WTC11 (cell line): Measurements from ENCODE around the gene GRB7. TPM values are rescaled to one million over a fixed set of nuclear protein-coding genes. Genes with fewer than 3 reads are reported as not detected.

ENCODE experiments used
- ATAC-seq: fragments of 200-7000 bp; cut with Tn5 transposase; 2 replicates; pipeline ENCODE4 v1.10.0; 2021; ENCODE audit warnings: mild to moderate bottlenecking, moderate library complexity
- CTCF ChIA-PET: fragments of 300-600 bp; sonication (Branson Sonifier 250); formaldehyde crosslinking; loops from one replicate; lab custom pipeline; 2021; ENCODE audit warnings: antibody characterized with exemption; lab: Charles Lee
- POLR2A ChIA-PET: fragments of 350-600 bp; sonication (Branson Sonifier 250); formaldehyde crosslinking; loops from one replicate; lab custom pipeline; 2021; ENCODE audit warnings: antibody characterized with exemption; lab: Charles Lee
- DNase-seq: peaks from one replicate; pipeline ENCODE4 v3.0.0; 2021; ENCODE audit warnings: low spot score
- H3K27ac Mint-ChIP-seq: 2 replicates; pipeline ENCODE4 v1.8.0; 2021; ENCODE audit warnings: mixed read lengths
- H3K27me3 Mint-ChIP-seq: 2 replicates; pipeline ENCODE4 v1.8.0; 2021; ENCODE audit warnings: low read depth, mild to moderate bottlenecking, moderate library complexity, mixed read lengths
- H3K36me3 Mint-ChIP-seq: 2 replicates; pipeline ENCODE4 v1.8.0; 2021; ENCODE audit warnings: mixed read lengths
- H3K4me1 Mint-ChIP-seq: 2 replicates; pipeline ENCODE4 v1.8.0; 2022; ENCODE audit warnings: mixed read lengths
- H3K4me3 Mint-ChIP-seq: 2 replicates; pipeline ENCODE4 v1.8.0; 2021; ENCODE audit warnings: mild to moderate bottlenecking, moderate library complexity, mixed read lengths
- H3K9me3 Mint-ChIP-seq: 2 replicates; pipeline ENCODE4 v1.8.0; 2021; ENCODE audit warnings: mixed read lengths
- FOXK1 ChIP-seq: sonication (generic); formaldehyde crosslinking; IDR thresholded peaks from 2 replicates; pipeline ENCODE4 v1.8.0; 2022; ENCODE audit warnings: mild to moderate bottlenecking, moderate library complexity, missing genetic modification reagents
- GTF2I ChIP-seq: fragments of 250-450 bp; sonication (Bioruptor Pico); conservative IDR thresholded peaks from 2 replicates; pipeline ENCODE4 v1.4.0; 2021; ENCODE audit warnings: mild to moderate bottlenecking
- MXD4 ChIP-seq: fragments of 250-450 bp; sonication (Bioruptor Pico); IDR thresholded peaks from 2 replicates; pipeline ENCODE4 v1.8.0; 2021; ENCODE audit warnings: mild to moderate bottlenecking, moderate library complexity, borderline replicate concordance
- RORB ChIP-seq: fragments of 250-450 bp; sonication (Bioruptor Pico); IDR thresholded peaks from 2 replicates; pipeline ENCODE4 v1.9.0; 2021; ENCODE audit warnings: mild to moderate bottlenecking
- SP1 ChIP-seq: sonication (generic); formaldehyde crosslinking; conservative IDR thresholded peaks from 2 replicates; pipeline ENCODE4 v1.8.1; 2022; ENCODE audit warnings: missing genetic modification reagents
- STAT6 ChIP-seq: sonication (generic); formaldehyde crosslinking; conservative IDR thresholded peaks from 2 replicates; pipeline ENCODE4 v1.8.1; 2023; ENCODE audit warnings: mild to moderate bottlenecking, low read depth, missing genetic modification reagents, moderate library complexity
- ZNF121 ChIP-seq: sonication (generic); formaldehyde crosslinking; IDR thresholded peaks from 2 replicates; pipeline ENCODE4 v1.8.0; 2023; ENCODE audit warnings: missing genetic modification reagents
- ZNF423 ChIP-seq: fragments of 250-450 bp; sonication (Bioruptor Pico); IDR thresholded peaks from 2 replicates; pipeline ENCODE4 v2.1.2; 2022; ENCODE audit warnings: mild to moderate bottlenecking, moderate library complexity
- total RNA-seq: library from RNA; stranded (reverse); gene quantifications from 3 replicates; pipeline ENCODE4 v1.2.3, GENCODE V29; 2021
- TF ChIP-seq, protein P1 (sequence below): sonication (generic); formaldehyde crosslinking; IDR thresholded peaks from 2 replicates; pipeline ENCODE4 v1.8.0; 2022; ENCODE audit warnings: mild to moderate bottlenecking, missing genetic modification reagents
- TF ChIP-seq, protein P2 (sequence below): sonication (generic); formaldehyde crosslinking; IDR thresholded peaks from 2 replicates; pipeline ENCODE4 v1.8.0; 2022; ENCODE audit warnings: mild to moderate bottlenecking, missing genetic modification reagents
- TF ChIP-seq, protein P3 (sequence below): sonication (generic); formaldehyde crosslinking; IDR thresholded peaks from 2 replicates; pipeline ENCODE4 v1.8.0; 2023; ENCODE audit warnings: missing genetic modification reagents
- TF ChIP-seq, protein P4 (sequence below): sonication (generic); formaldehyde crosslinking; IDR thresholded peaks from 2 replicates; pipeline ENCODE4 v1.8.0; 2023; ENCODE audit warnings: mild to moderate bottlenecking, missing genetic modification reagents
- TF ChIP-seq, protein P5 (sequence below): fragments of 250-450 bp; sonication (Bioruptor Pico); IDR thresholded peaks from 2 replicates; pipeline ENCODE4 v1.9.0; 2021; ENCODE audit warnings: mild to moderate bottlenecking, borderline replicate concordance

GRB7 gene
- total RNA-seq, 1 experiment from 2014 or later: 48.5 TPM

DNA sequence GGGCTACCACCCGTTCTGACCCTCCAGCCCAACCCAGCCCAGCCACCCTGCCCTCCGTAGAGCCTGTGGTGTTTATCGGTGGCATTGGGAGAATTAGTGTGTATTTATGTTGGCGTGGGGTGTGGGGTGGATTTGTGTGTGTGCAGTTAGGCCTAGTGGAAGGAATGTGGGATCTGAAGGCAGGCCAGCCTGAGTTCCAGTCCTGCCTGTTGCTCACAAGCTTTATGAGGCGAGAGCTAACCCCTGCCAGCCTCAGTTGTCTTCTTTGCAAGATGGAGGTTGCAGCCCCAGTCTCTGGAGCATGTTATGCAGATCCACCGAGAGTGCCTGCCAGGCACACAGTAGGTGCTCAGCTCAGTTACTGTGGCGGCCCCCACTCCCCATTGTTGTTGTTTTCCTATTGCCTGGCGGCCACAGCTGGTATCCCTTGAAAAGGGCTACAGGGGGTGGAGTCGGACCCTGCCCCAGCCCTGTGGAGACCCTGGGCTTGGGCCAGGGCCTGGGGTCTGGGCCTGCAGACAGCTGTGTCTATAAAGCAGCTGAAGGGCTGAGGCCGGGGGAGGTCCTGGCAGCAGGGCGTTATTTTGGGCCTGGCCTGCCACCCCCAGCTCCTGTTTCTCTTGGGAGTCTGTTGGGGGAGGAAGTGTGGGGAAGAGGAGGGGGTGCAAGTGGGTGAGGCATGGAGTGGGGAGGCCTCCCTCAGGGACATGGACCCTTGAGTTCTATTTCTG is 32.8 kb upstream of the GRB7 start:
- no peaks in the 10 kb centered on the region for H3K9me3 Mint-ChIP-seq
- H3K4me3 Mint-ChIP-seq: no peak overlapping the region; the same call in 1 of the 2 replicates
- no peaks in the 10 kb centered on the region for H3K27me3 Mint-ChIP-seq
- ATAC-seq: peak; percentile 62
- peaks cover 31% of the 10 kb centered on the region for H3K36me3 Mint-ChIP-seq
- H3K4me1 Mint-ChIP-seq: peaks cover 51% of the 10 kb centered on the region
- peak; percentile 38 for DNase-seq
- ChIA-PET POLR2A (interaction anchor here (1.1 to 1.4 kb wide), 2 partner anchors 9 to 16 kb away, joined by 4 to 9 read pairs; partner anchors contain the start of gene PGAP3), CTCF (interaction anchor here (0.6 to 7.9 kb wide), 20 partner anchors 9 to 83 kb away, joined by 3 to 77 read pairs (median 5); partner anchors contain the start of genes MIEN1, PNMT and TCAP)
- peak overlapping the region; percentile 92 for H3K27ac Mint-ChIP-seq
- TF ChIP-seq, protein P1, sequence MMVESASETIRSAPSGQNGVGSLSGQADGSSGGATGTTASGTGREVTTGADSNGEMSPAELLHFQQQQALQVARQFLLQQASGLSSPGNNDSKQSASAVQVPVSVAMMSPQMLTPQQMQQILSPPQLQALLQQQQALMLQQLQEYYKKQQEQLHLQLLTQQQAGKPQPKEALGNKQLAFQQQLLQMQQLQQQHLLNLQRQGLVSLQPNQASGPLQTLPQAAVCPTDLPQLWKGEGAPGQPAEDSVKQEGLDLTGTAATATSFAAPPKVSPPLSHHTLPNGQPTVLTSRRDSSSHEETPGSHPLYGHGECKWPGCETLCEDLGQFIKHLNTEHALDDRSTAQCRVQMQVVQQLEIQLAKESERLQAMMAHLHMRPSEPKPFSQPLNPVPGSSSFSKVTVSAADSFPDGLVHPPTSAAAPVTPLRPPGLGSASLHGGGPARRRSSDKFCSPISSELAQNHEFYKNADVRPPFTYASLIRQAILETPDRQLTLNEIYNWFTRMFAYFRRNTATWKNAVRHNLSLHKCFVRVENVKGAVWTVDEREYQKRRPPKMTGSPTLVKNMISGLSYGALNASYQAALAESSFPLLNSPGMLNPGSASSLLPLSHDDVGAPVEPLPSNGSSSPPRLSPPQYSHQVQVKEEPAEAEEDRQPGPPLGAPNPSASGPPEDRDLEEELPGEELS (CRISPR knock-in tag): peak; percentile 63; the same call in 1 of the 2 replicates
- TF ChIP-seq MXD4 (CRISPR knock-in tag): no peak
- TF ChIP-seq, protein P2, sequence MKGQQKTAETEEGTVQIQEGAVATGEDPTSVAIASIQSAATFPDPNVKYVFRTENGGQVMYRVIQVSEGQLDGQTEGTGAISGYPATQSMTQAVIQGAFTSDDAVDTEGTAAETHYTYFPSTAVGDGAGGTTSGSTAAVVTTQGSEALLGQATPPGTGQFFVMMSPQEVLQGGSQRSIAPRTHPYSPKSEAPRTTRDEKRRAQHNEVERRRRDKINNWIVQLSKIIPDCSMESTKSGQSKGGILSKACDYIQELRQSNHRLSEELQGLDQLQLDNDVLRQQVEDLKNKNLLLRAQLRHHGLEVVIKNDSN (CRISPR knock-in tag): no peak
- peak; percentile 71; the same call in 1 of the 2 replicates for TF ChIP-seq FOXK1
- peak; percentile 36; the same call in 1 of the 2 replicates for TF ChIP-seq SP1
- TF ChIP-seq, protein P3, sequence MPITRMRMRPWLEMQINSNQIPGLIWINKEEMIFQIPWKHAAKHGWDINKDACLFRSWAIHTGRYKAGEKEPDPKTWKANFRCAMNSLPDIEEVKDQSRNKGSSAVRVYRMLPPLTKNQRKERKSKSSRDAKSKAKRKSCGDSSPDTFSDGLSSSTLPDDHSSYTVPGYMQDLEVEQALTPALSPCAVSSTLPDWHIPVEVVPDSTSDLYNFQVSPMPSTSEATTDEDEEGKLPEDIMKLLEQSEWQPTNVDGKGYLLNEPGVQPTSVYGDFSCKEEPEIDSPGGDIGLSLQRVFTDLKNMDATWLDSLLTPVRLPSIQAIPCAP (CRISPR knock-in tag): 0 out of 2 replicates have a peak, but pooled peaks have one; percentile 17
- TF ChIP-seq, protein P4, sequence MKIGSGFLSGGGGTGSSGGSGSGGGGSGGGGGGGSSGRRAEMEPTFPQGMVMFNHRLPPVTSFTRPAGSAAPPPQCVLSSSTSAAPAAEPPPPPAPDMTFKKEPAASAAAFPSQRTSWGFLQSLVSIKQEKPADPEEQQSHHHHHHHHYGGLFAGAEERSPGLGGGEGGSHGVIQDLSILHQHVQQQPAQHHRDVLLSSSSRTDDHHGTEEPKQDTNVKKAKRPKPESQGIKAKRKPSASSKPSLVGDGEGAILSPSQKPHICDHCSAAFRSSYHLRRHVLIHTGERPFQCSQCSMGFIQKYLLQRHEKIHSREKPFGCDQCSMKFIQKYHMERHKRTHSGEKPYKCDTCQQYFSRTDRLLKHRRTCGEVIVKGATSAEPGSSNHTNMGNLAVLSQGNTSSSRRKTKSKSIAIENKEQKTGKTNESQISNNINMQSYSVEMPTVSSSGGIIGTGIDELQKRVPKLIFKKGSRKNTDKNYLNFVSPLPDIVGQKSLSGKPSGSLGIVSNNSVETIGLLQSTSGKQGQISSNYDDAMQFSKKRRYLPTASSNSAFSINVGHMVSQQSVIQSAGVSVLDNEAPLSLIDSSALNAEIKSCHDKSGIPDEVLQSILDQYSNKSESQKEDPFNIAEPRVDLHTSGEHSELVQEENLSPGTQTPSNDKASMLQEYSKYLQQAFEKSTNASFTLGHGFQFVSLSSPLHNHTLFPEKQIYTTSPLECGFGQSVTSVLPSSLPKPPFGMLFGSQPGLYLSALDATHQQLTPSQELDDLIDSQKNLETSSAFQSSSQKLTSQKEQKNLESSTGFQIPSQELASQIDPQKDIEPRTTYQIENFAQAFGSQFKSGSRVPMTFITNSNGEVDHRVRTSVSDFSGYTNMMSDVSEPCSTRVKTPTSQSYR (CRISPR knock-in tag): 0 out of 2 replicates have a peak, but pooled peaks have one; percentile 19
- no peak for TF ChIP-seq RORB (CRISPR knock-in tag)
- TF ChIP-seq STAT6 (CRISPR knock-in tag): no peak
- TF ChIP-seq, protein P5, sequence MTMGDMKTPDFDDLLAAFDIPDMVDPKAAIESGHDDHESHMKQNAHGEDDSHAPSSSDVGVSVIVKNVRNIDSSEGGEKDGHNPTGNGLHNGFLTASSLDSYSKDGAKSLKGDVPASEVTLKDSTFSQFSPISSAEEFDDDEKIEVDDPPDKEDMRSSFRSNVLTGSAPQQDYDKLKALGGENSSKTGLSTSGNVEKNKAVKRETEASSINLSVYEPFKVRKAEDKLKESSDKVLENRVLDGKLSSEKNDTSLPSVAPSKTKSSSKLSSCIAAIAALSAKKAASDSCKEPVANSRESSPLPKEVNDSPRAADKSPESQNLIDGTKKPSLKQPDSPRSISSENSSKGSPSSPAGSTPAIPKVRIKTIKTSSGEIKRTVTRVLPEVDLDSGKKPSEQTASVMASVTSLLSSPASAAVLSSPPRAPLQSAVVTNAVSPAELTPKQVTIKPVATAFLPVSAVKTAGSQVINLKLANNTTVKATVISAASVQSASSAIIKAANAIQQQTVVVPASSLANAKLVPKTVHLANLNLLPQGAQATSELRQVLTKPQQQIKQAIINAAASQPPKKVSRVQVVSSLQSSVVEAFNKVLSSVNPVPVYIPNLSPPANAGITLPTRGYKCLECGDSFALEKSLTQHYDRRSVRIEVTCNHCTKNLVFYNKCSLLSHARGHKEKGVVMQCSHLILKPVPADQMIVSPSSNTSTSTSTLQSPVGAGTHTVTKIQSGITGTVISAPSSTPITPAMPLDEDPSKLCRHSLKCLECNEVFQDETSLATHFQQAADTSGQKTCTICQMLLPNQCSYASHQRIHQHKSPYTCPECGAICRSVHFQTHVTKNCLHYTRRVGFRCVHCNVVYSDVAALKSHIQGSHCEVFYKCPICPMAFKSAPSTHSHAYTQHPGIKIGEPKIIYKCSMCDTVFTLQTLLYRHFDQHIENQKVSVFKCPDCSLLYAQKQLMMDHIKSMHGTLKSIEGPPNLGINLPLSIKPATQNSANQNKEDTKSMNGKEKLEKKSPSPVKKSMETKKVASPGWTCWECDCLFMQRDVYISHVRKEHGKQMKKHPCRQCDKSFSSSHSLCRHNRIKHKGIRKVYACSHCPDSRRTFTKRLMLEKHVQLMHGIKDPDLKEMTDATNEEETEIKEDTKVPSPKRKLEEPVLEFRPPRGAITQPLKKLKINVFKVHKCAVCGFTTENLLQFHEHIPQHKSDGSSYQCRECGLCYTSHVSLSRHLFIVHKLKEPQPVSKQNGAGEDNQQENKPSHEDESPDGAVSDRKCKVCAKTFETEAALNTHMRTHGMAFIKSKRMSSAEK (CRISPR knock-in tag): peak; percentile 20; the same call in 1 of the 2 replicates
- peak; percentile 57; the same call in 1 of the 2 replicates for TF ChIP-seq ZNF121
- 0 out of 2 replicates have a peak, but pooled peaks have one; percentile 26 for TF ChIP-seq GTF2I
- peak; percentile 97 for TF ChIP-seq ZNF423 (CRISPR knock-in tag)
